Measurements from ENCODE around the gene RIGI. TPM values are rescaled to one million over a fixed set of nuclear protein-coding genes. Genes with fewer than 3 reads are reported as not detected.

RIGI gene
- total and polyA plus RNA-seq, 2 of the 4 experiments (the other 2 are of a cell fraction), result 4.8 to 13.6 TPM

DNA sequence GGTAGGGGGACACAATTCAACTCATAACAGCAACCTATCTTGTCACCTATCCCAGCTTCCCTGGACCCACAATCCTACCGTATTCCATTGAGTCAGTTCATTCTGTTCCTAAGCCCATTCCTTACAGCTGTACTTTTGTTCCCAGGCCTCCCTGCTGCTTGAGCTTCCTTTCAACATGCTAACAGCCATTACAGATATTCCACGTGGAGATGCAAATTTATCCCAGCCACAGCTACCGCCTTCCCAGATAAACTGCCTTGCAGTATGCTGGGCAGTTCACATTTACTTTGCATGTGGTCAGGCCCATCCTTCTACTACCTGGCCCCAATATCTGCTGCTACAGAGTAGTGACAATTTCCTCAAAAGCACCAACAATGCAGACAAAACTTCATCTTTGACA lies 23.0 kb downstream of the RIGI start:
- Histone ChIP-seq H4K8ac (ENCODE audit: low read depth in 2 of 2, low read length in 2 of 2) (no peak overlapping the region), H3K27me3 (ENCODE audit: control insufficient read depth, insufficient read depth, low read length) (no peaks in the 10 kb centered on the region), H3K56ac (ENCODE audit: extremely low read depth, insufficient read depth, low read length) (no peak overlapping the region), H3K36me3 (ENCODE audit: control insufficient read depth, insufficient read depth, low read length) (peaks cover 5% of the 10 kb centered on the region; the same call in 1 of the 2 replicates), H3K79me1 (ENCODE audit: low read depth in 1 of 2, low read length in 2 of 2) (peaks cover 13 to 19% of the 10 kb centered on the region in 2 experiments; a peak in 3 of 4 replicates), H2BK20ac (ENCODE audit: low read depth, low read length) (no peak overlapping the region), H3K4me2 (ENCODE audit: low read depth, low read length) (no peak overlapping the region), H3K23ac (ENCODE audit: low read depth, low read length) (no peak overlapping the region), H2AFZ (replicated peaks; ENCODE audit: low read length, poor library complexity) (no peak overlapping the region), H3K18ac (ENCODE audit: low read depth, low read length) (no peak overlapping the region), H2BK15ac (ENCODE audit: low read depth, low read length) (no peak overlapping the region), H2BK5ac (ENCODE audit: low read depth, low read length, poor library complexity, severe bottlenecking) (no peak overlapping the region), H2BK120ac (ENCODE audit: low read depth, low read length) (no peak overlapping the region), H3K9me3 (ENCODE audit: control insufficient read depth, insufficient read depth, low read length) (no peaks in the 10 kb centered on the region), H3K4me3 (ENCODE audit: insufficient read depth, low read depth, low read length) (no peak overlapping the region), H4K20me1 (ENCODE audit: insufficient read depth, low read length) (no peaks in the 10 kb centered on the region; the same call in 1 of the 2 replicates), H4K5ac (ENCODE audit: low read depth, low read length) (no peak overlapping the region), H3K4ac (ENCODE audit: low read depth, low read length) (no peak overlapping the region), H3K9me1 (ENCODE audit: insufficient read depth, low read length) (0 out of 2 replicates have a peak, but pooled peaks cover under 1% of the 10 kb centered on the region), H3K14ac (replicated peaks; ENCODE audit: low read depth, low read length) (no peak overlapping the region), H3K27ac (ENCODE audit: insufficient read depth, low read length) (no peak overlapping the region), H2AK9ac (replicated peaks; ENCODE audit: low read depth, low read length, poor library complexity) (no peak overlapping the region), H3K4me1 (ENCODE audit: control insufficient read depth, insufficient read depth, low read length) (no peaks in the 10 kb centered on the region), H4K91ac (ENCODE audit: insufficient read depth, low read depth, low read length) (no peak overlapping the region), H3K9ac (ENCODE audit: low read depth, low read length) (no peak overlapping the region), H2AK5ac (ENCODE audit: low read depth, low read length) (no peak overlapping the region)
- intact Hi-C loops (cut with micrococcal nuclease) (no loop called here), in situ Hi-C loops (cut with MboI; ENCODE audit: low sequenced_read_pairs) (no loop called here), dilution Hi-C loops (cut with HindIII; ENCODE audit: low sequenced_read_pairs, unreplicated experiment) (no loop called here)
- 77% methylated on average over 3 of the region's 3 CpGs; no CpG with 5 or more reads in 1 of the 2 experiments for WGBS, 2 experiments (ENCODE audit: extremely low coverage in 2 of 2, insufficient read length in 1 of 2)
- ChIA-PET POLR2A (ENCODE audit: unreplicated experiment) (no interaction called here), CTCF (no interaction called here)
- DNase-seq (no peak), ATAC-seq (ENCODE audit: low read depth) (no peak)
- BruUV-seq (replicated peaks), result no TSS peak
- no peak for TF ChIP-seq NFE2L2 (IDR thresholded peaks at IDR 0.05; ENCODE audit: low read depth, low read length)
- TF ChIP-seq POLR2A (IDR thresholded peaks at IDR 0.05; ENCODE audit: low read depth, low read length), result no peak
- no peak for TF ChIP-seq RAD21 (IDR thresholded peaks at IDR 0.05; ENCODE audit: low read length)
- TF ChIP-seq BHLHE40 (IDR thresholded peaks at IDR 0.05; ENCODE audit: low read depth, low read length), result no peak
- TF ChIP-seq SMC3 (IDR thresholded peaks at IDR 0.05; ENCODE audit: low read depth, low read length), result no peak
- TF ChIP-seq MAFK (IDR thresholded peaks at IDR 0.05; ENCODE audit: low read depth, low read length), result no peak
- no peak for TF ChIP-seq CHD1 (IDR thresholded peaks at IDR 0.05; ENCODE audit: low read depth, low read length)
- TF ChIP-seq, protein P1, sequence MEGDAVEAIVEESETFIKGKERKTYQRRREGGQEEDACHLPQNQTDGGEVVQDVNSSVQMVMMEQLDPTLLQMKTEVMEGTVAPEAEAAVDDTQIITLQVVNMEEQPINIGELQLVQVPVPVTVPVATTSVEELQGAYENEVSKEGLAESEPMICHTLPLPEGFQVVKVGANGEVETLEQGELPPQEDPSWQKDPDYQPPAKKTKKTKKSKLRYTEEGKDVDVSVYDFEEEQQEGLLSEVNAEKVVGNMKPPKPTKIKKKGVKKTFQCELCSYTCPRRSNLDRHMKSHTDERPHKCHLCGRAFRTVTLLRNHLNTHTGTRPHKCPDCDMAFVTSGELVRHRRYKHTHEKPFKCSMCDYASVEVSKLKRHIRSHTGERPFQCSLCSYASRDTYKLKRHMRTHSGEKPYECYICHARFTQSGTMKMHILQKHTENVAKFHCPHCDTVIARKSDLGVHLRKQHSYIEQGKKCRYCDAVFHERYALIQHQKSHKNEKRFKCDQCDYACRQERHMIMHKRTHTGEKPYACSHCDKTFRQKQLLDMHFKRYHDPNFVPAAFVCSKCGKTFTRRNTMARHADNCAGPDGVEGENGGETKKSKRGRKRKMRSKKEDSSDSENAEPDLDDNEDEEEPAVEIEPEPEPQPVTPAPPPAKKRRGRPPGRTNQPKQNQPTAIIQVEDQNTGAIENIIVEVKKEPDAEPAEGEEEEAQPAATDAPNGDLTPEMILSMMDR (conservative IDR thresholded peaks at IDR 0.05; ENCODE audit: low read depth, low read length), result no peak
- TF ChIP-seq, protein P2, sequence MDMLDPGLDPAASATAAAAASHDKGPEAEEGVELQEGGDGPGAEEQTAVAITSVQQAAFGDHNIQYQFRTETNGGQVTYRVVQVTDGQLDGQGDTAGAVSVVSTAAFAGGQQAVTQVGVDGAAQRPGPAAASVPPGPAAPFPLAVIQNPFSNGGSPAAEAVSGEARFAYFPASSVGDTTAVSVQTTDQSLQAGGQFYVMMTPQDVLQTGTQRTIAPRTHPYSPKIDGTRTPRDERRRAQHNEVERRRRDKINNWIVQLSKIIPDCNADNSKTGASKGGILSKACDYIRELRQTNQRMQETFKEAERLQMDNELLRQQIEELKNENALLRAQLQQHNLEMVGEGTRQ (IDR thresholded peaks at IDR 0.05; ENCODE audit: low read depth, low read length), result no peak
- no peak for TF ChIP-seq RFX5 (IDR thresholded peaks at IDR 0.05; ENCODE audit: low read depth, low read length)
- no peak for TF ChIP-seq FOS (IDR thresholded peaks at IDR 0.05; ENCODE audit: low read depth, low read length)
- TF ChIP-seq MAZ (IDR thresholded peaks at IDR 0.05; ENCODE audit: borderline replicate concordance, low read depth, low read length), result no peak
- TF ChIP-seq MXI1 (IDR thresholded peaks at IDR 0.05; ENCODE audit: borderline replicate concordance, low read depth, low read length), result no peak
- TF ChIP-seq, protein P3, sequence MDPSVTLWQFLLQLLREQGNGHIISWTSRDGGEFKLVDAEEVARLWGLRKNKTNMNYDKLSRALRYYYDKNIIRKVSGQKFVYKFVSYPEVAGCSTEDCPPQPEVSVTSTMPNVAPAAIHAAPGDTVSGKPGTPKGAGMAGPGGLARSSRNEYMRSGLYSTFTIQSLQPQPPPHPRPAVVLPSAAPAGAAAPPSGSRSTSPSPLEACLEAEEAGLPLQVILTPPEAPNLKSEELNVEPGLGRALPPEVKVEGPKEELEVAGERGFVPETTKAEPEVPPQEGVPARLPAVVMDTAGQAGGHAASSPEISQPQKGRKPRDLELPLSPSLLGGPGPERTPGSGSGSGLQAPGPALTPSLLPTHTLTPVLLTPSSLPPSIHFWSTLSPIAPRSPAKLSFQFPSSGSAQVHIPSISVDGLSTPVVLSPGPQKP (IDR thresholded peaks at IDR 0.05; ENCODE audit: borderline replicate concordance, low read depth, low read length), result no peak
- no peak for TF ChIP-seq RCOR1 (IDR thresholded peaks at IDR 0.05; ENCODE audit: insufficient replicate concordance, low read length)
